ENCODE results near the gene SIAE.
A peak's percentile ranks its signal among the peaks of the same experiment; 100 is the strongest.

SIAE gene

GRCh38 chr11:124662106-124662505 is 11.4 kb downstream of the SIAE start:
- DNase-seq (ENCODE audit: low spot score), result no peak

- no peak for DNase-seq (ENCODE audit: low spot score)
These were observed 12.0 kb downstream of the SIAE start for GRCh38 chr11:124661553-124661952.

GRCh38 chr11:124658986-124659385 is 14.6 kb downstream of the SIAE start:
- no peak for DNase-seq (ENCODE audit: low spot score)

- DNase-seq (ENCODE audit: low spot score), result no peak
These were observed 15.0 kb downstream of the SIAE start for GRCh38 chr11:124658501-124658900.

- no peak for DNase-seq (ENCODE audit: low spot score)
These were observed 15.6 kb downstream of the SIAE start for GRCh38 chr11:124657904-124658303.

GRCh38 chr11:124656774-124657630 is 16.5 kb downstream of the SIAE start:
- peak; percentile 65 for DNase-seq (ENCODE audit: low spot score)

GRCh38 chr11:124648610-124649009 is 24.9 kb downstream of the SIAE start:
- DNase-seq (ENCODE audit: low spot score), result no peak

- DNase-seq (ENCODE audit: low spot score), result no peak
These were observed 27.4 kb downstream of the SIAE start for GRCh38 chr11:124646148-124646547.

GRCh38 chr11:124644426-124645280 is 28.9 kb downstream of the SIAE start:
- DNase-seq (ENCODE audit: low spot score), result peak; percentile 79

- no peak for DNase-seq (ENCODE audit: low spot score)
These were observed 29.7 kb downstream of the SIAE start for GRCh38 chr11:124643605-124644425.

- no peak for DNase-seq (ENCODE audit: low spot score)
These were observed 30.4 kb downstream of the SIAE start for GRCh38 chr11:124643042-124643604.

GRCh38 chr11:124642628-124643027 is 30.9 kb downstream of the SIAE start:
- no peak for DNase-seq (ENCODE audit: low spot score)

- DNase-seq (ENCODE audit: low spot score), result no peak
These were observed 32.9 kb downstream of the SIAE start for GRCh38 chr11:124640666-124641065.

- DNase-seq (ENCODE audit: low spot score), result no peak
These were observed 34.4 kb downstream of the SIAE start for GRCh38 chr11:124639186-124639585.

GRCh38 chr11:124638500-124638899 is 35.0 kb downstream of the SIAE start:
- no peak for DNase-seq (ENCODE audit: low spot score)

GRCh38 chr11:124635932-124636331 is 37.6 kb downstream of the SIAE start:
- no peak for DNase-seq (ENCODE audit: low spot score)

GRCh38 chr11:124633355-124633754 is 40.2 kb downstream of the SIAE start:
- no peak for DNase-seq (ENCODE audit: low spot score)

- no peak for DNase-seq (ENCODE audit: low spot score)
These were observed 43.6 kb downstream of the SIAE start for GRCh38 chr11:124629961-124630360.

- DNase-seq (ENCODE audit: low spot score), result no peak
These were observed 46.0 kb downstream of the SIAE start for GRCh38 chr11:124627546-124627945.

GRCh38 chr11:124625504-124626168 is 47.9 kb downstream of the SIAE start:
- no peak for DNase-seq (ENCODE audit: low spot score)

GRCh38 chr11:124623861-124624525 is 49.5 kb downstream of the SIAE start:
- DNase-seq (ENCODE audit: low spot score), result no peak

All from ecto neural progenitor cell (in vitro differentiated cells).